Measurements from ENCODE around the gene AFF2.

AFF2 gene

GRCh38 chrX:149039057-149039456 is 538.6 kb downstream of the AFF2 start:
- no peak for DNase-seq (ENCODE audit: low read depth, low spot score)
- no peak overlapping the region for H3K27ac ChIP-seq

- H3K27ac ChIP-seq: no peak overlapping the region
- no peak for DNase-seq (ENCODE audit: low read depth, low spot score)
These were observed 540.6 kb downstream of the AFF2 start for GRCh38 chrX:149040873-149041535.

- DNase-seq (ENCODE audit: low read depth, low spot score): no peak
- H3K27ac ChIP-seq: no peak overlapping the region
These were observed 543.0 kb downstream of the AFF2 start for GRCh38 chrX:149043401-149043800.

- DNase-seq (ENCODE audit: low read depth, low spot score): no peak
- no peak overlapping the region for H3K27ac ChIP-seq
These were observed 544.1 kb downstream of the AFF2 start for GRCh38 chrX:149044471-149044870.

GRCh38 chrX:149045645-149046210 is 545.3 kb downstream of the AFF2 start:
- H3K27ac ChIP-seq: no peak overlapping the region
- no peak for DNase-seq (ENCODE audit: low read depth, low spot score)

Measured in epithelial cell of prostate (primary cell).